Esophagus muscularis mucosa (tissue), 4 donors: ENCODE results near the gene PIGM. TPM values are rescaled to one million over a fixed set of nuclear protein-coding genes. Genes with fewer than 3 reads are reported as not detected.

Experiments used
- DNase-seq: peaks from one replicate; pipeline ENCODE4 v3.0.0-alpha.2; 2017; ENCODE audit errors: extremely low spot score
- H3K27ac ChIP-seq, 4 donors: fragments of 200-600 bp; sonication (generic); replicated peaks in 1 of 4; 1 replicate in 3 of 4; 2 replicates in 1 of 4; pipeline ENCODE4 v1.5.1; 2016 to 2019; ENCODE audit warnings: mild to moderate bottlenecking in 1 of 4
- H3K27me3 ChIP-seq, 4 donors: fragments of 200-600 bp; sonication (generic); one replicate each; pipeline versions ENCODE4 v1.5.1 to v1.6.0; 2016 to 2019
- H3K36me3 ChIP-seq, 4 donors: fragments of 200-600 bp; sonication (generic); one replicate each; pipeline ENCODE4 v1.5.1; 2016 to 2019
- H3K4me1 ChIP-seq, 4 donors: fragments of 200-600 bp; sonication (generic); one replicate each; pipeline ENCODE4 v1.5.1; 2016 to 2019
- H3K4me3 ChIP-seq, 4 donors: fragments of 200-600 bp; sonication (generic); 1 replicate in 2 of 4; 2 replicates in 2 of 4; pipeline ENCODE4 v1.5.1; 2016 to 2019; ENCODE audit warnings: mild to moderate bottlenecking in 4 of 4, moderate library complexity in 1 of 4
- H3K9me3 ChIP-seq, 4 donors: fragments of 200-600 bp; sonication (generic); 1 replicate in 3 of 4; 2 replicates in 1 of 4; pipeline ENCODE4 v1.5.1; 2016 to 2019
- CTCF ChIP-seq, 3 experiments: fragments of 200-600 bp in 2 of 3; fragments of 450-650 bp in 1 of 3; sonication (generic) in 2 of 3; IDR thresholded peaks; one replicate each; pipeline ENCODE4 v1.5.1; 2017 to 2019; ENCODE audit warnings: antibody characterized with exemption in 3 of 3, mild to moderate bottlenecking in 2 of 3, moderate library complexity in 1 of 3
- EP300 ChIP-seq: sonication (generic); formaldehyde crosslinking; IDR thresholded peaks from one replicate; pipeline ENCODE4 v1.6.1; 2017; ENCODE audit warnings: antibody characterized with exemption
- POLR2A ChIP-seq: fragments of 450-650 bp; IDR thresholded peaks from one replicate; pipeline ENCODE4 v1.6.1; 2017; ENCODE audit warnings: antibody characterized with exemption, moderate library complexity, mild to moderate bottlenecking, low read depth
- POLR2AphosphoS5 ChIP-seq, 2 donors: sonication (generic); formaldehyde crosslinking; IDR thresholded peaks; one replicate each; pipeline ENCODE4 v1.6.1; 2017; ENCODE audit warnings: antibody characterized with exemption in 2 of 2
- WGBS: methylation state at CpG from one replicate; pipeline ENCODE4 v1.1.5; 2018; 5-methylcytosine and 5-hydroxymethylcytosine counted together
- intact Hi-C: fragments of 100-400 bp; cut with DNase I; formaldehyde crosslinking; loops from one replicate; pipeline ENCODE4 v1.15.1; 2023
- total RNA-seq, 4 donors: library from RNA; depleted of rRNA; stranded (reverse); fragments of >200 nt; gene quantifications; one replicate each; pipeline versions ENCODE4 v1.1.0 to v1.2.1, GENCODE V29; 2016

The PIGM gene
- total RNA-seq, 4 donors from 2014 or later = 2.8 to 4.9 (median 4.6) TPM

GRCh38 chr1:160062230-160062532 is 30.4 kb upstream of the PIGM start:
- H3K27ac ChIP-seq = no peak overlapping the region
- DNase-seq = no peak
- 71% methylated on average over 2 of the region's 6 CpGs for WGBS

DNA sequence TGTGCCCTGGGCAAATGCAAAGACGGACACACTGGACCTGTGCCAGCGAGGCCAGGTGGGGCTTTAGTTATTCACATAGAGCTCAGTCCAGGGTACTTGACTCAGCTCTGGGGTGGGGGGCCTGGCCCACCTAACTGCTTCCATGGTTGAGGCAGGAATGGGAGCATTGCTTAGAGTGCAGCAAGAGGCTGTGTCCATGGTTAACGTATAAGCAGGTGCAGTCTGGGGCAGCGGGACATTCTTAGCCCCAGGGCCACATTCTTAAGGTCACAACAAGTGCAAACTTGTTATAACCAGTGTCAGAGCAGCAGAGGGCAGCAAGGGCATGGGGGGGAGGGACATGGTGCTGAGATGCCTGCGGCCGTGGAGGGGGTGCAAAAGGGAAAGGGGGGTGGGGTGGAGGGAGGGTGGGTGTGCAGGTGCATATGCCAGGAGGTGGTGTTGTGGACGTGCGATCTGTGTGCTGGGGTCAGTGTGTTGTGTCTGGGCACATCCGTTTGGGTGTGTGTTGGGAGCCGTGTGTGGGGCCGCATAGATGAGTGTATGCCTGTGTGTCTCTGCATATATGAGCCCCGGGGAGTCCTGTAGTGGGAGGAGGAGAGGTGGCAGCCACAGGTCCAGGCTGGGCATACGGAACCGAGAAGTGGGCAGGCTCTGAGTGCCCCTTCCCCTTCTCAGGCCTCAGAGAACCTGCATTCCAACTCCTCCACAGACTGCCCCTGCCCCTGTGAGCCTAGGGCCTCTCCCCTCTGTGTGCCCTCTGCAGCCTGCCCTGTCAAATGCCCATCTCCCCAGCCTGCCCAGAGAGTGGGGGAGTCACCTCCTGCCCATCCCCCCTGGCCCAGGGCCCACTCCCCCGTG is 29.8 kb upstream of the PIGM start:
- WGBS = 62% methylated on average over 12 of the region's 15 CpGs
- peaks cover 0 to 30% (median 0%) of the 10 kb centered on the region in 4 donors for H3K27me3 ChIP-seq
- intact Hi-C loops = no loop called here
- TF ChIP-seq POLR2A = no peak
- no peak for TF ChIP-seq CTCF (IDR thresholded peaks at IDR 0.05)
- no peak for TF ChIP-seq EP300
- no peaks in the 10 kb centered on the region for H3K9me3 ChIP-seq
- DNase-seq = no peak
- no peaks in the 10 kb centered on the region for H3K36me3 ChIP-seq
- H3K4me3 ChIP-seq = no peak overlapping the region
- no peak overlapping the region for H3K27ac ChIP-seq
- no peaks in the 10 kb centered on the region for H3K4me1 ChIP-seq

More at GRCh38 chr1:160062230-160062532, 30.4 kb upstream of the PIGM start:
- TF ChIP-seq POLR2A = no peak
- TF ChIP-seq EP300 = no peak
- no peak for TF ChIP-seq POLR2AphosphoS5 (IDR thresholded peaks at IDR 0.05)
- no peak for TF ChIP-seq CTCF (IDR thresholded peaks at IDR 0.05)
- H3K4me1 ChIP-seq = no peaks in the 10 kb centered on the region
- intact Hi-C loops = no loop called here
- no peaks in the 10 kb centered on the region for H3K36me3 ChIP-seq
- H3K9me3 ChIP-seq = no peaks in the 10 kb centered on the region
- H3K27me3 ChIP-seq = peaks cover 0 to 30% (median 0%) of the 10 kb centered on the region in 4 donors
- H3K4me3 ChIP-seq = no peak overlapping the region

DNA sequence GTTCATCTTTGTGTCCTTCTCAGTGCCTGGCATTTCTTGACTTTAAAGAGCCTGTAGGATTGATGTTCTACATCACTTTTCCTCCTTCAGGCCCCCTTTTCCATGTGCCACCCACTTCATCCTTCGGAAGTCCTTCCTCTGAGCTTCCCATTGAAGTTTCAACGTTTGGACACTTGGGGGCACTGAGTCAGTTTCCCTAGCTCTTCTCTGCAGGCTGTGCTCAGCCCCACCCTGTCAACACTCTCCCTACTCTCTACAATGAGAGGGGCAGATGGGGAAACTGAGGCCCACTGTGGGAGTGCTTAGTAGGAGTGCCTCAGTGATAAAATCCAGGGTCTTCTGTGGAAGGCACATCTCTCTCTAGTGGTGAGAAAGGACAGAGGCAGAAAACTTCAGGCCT is 26.3 kb upstream of the PIGM start:
- no peak for DNase-seq
- Histone ChIP-seq H3K27me3 (peaks cover 0 to 61% (median 0%) of the 10 kb centered on the region in 4 donors), H3K36me3 (no peaks in the 10 kb centered on the region), H3K4me1 (no peaks in the 10 kb centered on the region), H3K4me3 (no peak overlapping the region), H3K27ac (no peak overlapping the region), H3K9me3 (no peaks in the 10 kb centered on the region)
- intact Hi-C loops = no loop called here
- TF ChIP-seq EP300 (no peak), CTCF (IDR thresholded peaks at IDR 0.05) (peak in 1 of 3 experiments; percentile 23)
- WGBS = 47% methylated on average over 2 of the region's 2 CpGs

GRCh38 chr1:160056648-160057169 is 24.9 kb upstream of the PIGM start:
- intact Hi-C loops = no loop called here
- Histone ChIP-seq H3K36me3 (no peaks in the 10 kb centered on the region), H3K4me3 (no peak overlapping the region), H3K4me1 (no peaks in the 10 kb centered on the region), H3K27ac (no peak overlapping the region), H3K9me3 (no peaks in the 10 kb centered on the region), H3K27me3 (peaks cover 0 to 51% (median 0%) of the 10 kb centered on the region in 4 donors)
- 61% methylated on average over 1 of the region's 1 CpG for WGBS
- TF ChIP-seq POLR2A (no peak), EP300 (no peak), POLR2AphosphoS5 (IDR thresholded peaks at IDR 0.05) (no peak), CTCF (IDR thresholded peaks at IDR 0.05) (no peak)
- DNase-seq = no peak
